ENCODE measurements around the gene ADORA2A.

ADORA2A gene

DNA sequence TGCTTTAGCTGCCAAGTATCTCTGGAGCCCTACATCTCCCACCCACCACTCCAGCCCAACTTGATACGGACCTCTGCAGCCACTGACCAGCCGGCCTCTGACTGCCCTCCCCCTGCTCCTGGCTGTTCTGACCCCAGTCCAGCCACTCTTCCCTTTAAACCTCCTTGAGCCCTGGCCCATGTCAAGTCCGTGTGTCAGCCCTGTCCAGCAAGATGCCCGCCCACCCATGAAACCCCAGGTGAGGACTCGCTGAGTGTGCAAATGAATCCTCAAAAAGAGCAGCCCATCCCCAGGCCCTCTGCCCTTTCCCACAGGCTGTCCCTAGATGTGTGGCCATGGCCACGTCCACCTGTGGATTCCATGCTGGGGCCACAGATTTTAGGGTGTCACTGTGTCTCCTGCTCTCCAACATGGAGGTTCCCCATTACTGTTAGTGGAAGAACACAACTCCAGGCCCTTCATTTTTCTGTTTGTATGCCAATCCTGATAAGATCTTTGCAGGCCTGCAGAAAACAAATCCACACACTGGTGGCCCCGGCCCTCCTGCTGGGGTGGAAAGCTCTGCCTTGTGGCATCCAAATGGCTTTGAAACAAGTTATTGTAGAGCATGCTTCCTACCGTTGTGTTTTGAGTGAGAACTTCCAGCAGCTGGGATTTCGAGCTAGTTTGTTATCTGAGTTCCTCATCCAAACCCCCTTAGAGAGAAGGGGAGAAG lies 22.7 kb upstream of the ADORA2A start:
- no peak for DNase-seq (ENCODE audit: low spot score)

GRCh38 chr22:24405631-24406321 lies 21.6 kb upstream of the ADORA2A start:
- DNase-seq (ENCODE audit: low spot score): no peak

DNA sequence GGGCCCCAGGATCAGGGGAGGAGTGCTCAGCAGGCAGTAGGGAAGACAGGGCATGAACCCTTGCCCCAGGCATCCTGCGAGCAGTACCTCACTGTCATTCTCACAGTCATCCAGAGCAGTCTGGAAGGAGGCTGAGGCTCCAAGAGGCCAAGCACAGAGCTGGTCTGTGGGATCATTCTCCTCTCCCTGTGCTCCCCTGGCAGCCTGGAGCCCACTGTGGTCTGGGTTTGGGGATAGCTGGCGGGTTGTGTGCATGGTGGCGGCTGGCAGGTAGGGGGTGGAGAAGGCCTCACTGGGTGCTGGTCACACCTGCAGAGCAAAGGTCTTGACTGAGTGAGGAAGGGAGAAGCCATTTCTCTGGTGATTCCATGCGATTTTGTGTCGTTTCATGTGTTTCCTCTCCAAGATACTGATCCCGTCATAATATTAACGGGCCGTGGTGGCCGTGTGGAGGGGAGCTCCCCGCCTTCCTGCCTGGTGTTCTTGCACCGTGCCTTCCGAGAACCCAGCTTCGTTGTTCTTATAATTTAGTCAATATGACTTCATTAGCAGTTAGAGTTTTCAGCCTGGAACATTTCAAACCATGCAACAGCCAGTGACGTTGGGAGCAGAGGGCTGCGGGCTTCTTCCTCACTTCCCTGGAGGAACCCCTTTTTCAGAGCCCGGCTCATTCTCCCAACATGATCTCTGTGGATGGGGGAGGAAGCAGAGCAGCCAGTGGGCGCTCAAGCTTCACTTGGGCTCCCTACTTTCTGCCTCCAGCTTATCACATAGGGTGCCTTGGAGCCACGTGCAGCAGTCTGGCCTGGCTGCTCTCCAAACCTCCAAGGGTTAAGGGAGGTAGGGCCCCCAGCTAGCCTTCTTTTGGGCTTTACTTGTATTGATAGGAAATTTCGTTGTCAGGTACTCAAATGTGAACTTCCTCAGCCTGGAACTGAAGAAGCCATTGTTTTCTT lies 20.8 kb upstream of the ADORA2A start:
- no peak for DNase-seq (ENCODE audit: low spot score)

DNA sequence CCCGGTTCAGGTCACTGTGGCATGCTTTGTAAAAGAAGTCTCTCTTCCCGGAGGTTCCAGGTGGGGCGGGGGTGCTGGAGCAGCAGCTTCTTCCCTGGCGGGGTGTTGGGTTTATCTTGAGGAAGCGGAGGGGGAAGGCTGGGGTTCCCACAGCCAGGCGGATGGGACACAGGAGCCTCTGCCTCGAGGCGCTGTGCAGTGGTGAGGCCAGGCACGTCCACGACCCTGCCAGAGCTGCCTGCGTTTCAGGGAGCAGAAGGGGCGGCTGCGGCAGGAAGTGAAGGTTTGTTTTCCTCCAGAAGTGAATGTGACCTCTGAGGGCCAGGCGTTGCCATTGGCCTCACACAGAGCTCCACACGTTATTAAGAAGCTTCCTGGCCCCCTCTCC lies 20.1 kb upstream of the ADORA2A start:
- peak; percentile 22 for DNase-seq (ENCODE audit: low spot score)

DNA sequence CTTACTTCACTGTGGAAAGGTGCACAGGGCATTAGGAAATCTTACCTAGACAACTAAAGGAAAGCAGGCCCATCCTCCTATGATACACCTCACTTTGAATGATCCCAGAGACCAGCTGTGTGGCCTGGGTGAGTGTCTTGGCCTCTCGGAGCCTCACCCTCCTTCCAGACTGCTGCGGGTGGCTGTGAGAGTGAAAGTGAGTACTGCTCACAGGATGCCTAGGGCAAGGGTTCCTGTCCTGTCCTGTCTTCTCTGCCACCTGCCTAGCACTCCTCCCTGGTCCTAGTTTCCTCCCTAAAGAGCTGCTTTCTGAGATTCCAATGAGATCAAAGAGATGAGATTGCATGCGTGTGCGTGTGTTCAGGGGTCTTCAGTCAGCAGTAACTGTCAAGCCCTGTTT lies 19.5 kb upstream of the ADORA2A start:
- DNase-seq (ENCODE audit: low spot score): no peak

GRCh38 chr22:24408630-24409029 lies 18.8 kb upstream of the ADORA2A start:
- DNase-seq (ENCODE audit: low spot score): no peak

- DNase-seq (ENCODE audit: low spot score): no peak
Measured at GRCh38 chr22:24409707-24410106, 17.7 kb upstream of the ADORA2A start.

DNA sequence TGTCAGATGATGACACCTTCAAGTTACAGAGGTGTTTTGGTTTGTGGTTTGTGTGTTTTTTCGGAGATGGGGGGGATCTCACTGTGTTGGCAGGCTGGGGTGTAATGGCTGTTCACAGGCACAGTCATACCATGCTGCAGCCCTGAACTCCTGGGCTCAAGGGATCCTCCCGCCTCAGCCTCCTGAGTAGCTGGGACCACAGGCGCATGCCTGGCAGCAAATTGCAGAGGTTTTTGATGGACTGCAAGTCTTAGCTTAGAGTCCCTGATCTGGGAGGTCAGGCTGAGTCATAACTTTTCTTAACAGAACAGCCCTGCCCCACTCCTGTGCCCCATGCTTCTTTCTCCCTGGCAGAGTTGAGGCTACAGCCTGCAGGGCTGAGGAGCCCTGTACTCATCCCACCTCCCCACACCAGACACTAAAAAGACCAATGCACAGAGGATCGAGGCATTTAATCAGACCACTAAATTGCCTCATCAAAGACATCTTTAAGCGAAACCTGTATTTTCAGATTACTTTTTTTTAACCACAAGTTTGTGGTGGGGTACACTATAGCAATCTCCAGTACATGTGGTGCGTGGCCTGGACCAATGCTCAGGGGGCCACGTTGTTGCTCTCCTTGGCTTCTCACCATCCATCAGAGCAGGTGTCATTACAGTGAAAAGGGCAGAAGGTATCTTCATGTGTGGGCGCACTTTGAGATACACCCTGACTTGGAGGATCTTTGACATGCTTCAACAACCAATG lies 17.1 kb upstream of the ADORA2A start:
- DNase-seq (ENCODE audit: low spot score): peak; percentile 15

GRCh38 chr22:24411256-24412004 lies 16.0 kb upstream of the ADORA2A start:
- peak; percentile 17 for DNase-seq (ENCODE audit: low spot score)

DNA sequence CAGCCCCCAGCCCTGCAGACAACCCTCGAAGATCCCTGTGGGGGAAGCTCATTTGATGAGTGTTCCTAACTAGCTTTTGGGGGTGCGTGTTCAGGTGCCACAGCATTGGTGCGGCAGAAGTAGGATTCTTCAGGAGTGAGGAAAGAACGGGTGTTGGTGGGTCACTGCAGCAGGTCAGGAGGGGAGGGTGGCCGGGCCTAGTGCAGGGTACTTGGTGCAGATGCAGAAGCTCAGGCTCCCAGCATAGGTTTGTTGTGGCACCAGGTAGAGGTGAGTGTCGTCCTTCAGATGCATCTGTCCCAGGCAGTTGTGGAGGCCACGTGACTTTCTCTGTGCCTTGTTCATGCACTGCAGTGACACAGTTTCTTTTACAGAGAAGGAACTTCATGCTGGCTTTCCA lies 15.1 kb upstream of the ADORA2A start:
- no peak for DNase-seq (ENCODE audit: low spot score)

- DNase-seq (ENCODE audit: low spot score): no peak
Measured at GRCh38 chr22:24413271-24413670, 14.1 kb upstream of the ADORA2A start.

- no peak for DNase-seq (ENCODE audit: low spot score)
Measured at GRCh38 chr22:24413736-24414385, 13.5 kb upstream of the ADORA2A start.

DNA sequence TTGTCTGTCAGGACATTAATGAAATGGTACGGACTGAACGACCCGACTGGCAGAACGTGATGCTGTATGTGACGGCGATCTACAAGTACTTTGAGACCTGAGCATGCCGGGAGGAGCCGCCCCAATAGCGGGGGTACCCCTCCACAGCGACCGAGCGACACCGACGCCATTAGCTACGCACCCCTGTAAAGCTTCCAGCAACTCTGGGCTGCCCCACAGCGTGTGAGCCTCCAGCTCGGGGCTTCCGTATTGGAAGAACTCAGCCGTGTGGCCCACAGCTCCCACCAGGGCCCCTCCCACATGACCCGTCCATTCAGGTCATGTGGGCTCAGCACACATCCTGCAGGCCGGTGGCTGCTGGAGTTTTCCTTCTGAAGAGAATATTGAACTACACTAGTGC lies 12.9 kb upstream of the ADORA2A start:
- DNase-seq (ENCODE audit: low spot score): no peak

- no peak for DNase-seq (ENCODE audit: low spot score)
Measured at GRCh38 chr22:24414984-24415945, 12.1 kb upstream of the ADORA2A start.

GRCh38 chr22:24416095-24416494 lies 11.3 kb upstream of the ADORA2A start:
- no peak for DNase-seq (ENCODE audit: low spot score)

GRCh38 chr22:24416611-24417010 lies 10.8 kb upstream of the ADORA2A start:
- no peak for DNase-seq (ENCODE audit: low spot score)

DNA sequence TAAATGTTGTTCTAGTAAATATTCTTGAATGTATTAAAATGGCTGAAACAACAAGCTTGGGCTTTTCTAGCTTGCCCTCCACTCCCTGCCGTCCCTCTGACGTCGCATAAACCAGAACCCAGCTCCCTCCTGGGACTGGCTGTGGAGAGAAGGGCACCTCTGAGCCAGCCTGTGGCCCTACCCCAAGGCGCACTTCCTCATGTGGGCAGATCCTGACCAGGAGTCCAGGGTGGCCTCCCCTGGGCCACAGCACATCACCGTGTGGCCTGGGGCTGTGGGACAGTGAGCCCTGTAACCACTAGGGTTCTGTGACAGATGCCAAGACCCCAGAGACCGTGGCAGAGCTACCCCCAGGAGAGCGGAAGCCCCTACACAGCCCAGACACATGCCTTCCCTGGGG lies 10.2 kb upstream of the ADORA2A start:
- DNase-seq (ENCODE audit: low spot score): no peak

- no peak for DNase-seq (ENCODE audit: low spot score)
Measured at GRCh38 chr22:24417901-24418641, 9.3 kb upstream of the ADORA2A start.

All from D341Med (cell line).